HG03460 (cell line): ENCODE measurements around the gene NDUFAF5.
A peak's percentile ranks its signal among the peaks of the same experiment; 100 is the strongest.

ENCODE experiments used
- ATAC-seq: cut with Tn5 transposase; IDR thresholded peaks from one replicate; pipeline ENCODE4 v1.9.1; 2021; ENCODE audit not compliant: unreplicated experiment

NDUFAF5 gene

GRCh38 chr20:13777171-13777601 lies 7.6 kb upstream of the NDUFAF5 start:
- no peak for ATAC-seq

GRCh38 chr20:13778827-13779226 lies 6.0 kb upstream of the NDUFAF5 start:
- no peak for ATAC-seq

GRCh38 chr20:13783528-13783927 lies 1.3 kb upstream of the NDUFAF5 start:
- no peak for ATAC-seq

- peak; percentile 8 for ATAC-seq
Observed at GRCh38 chr20:13784271-13784892, 446 bp upstream of the NDUFAF5 start.

- ATAC-seq, result no peak
Observed at GRCh38 chr20:13786143-13786828, 1.5 kb downstream of the NDUFAF5 start.

- ATAC-seq, result peak; percentile 30
Observed at GRCh38 chr20:13788167-13788834, 3.5 kb downstream of the NDUFAF5 start.

- no peak for ATAC-seq
Observed at GRCh38 chr20:13790708-13791107, 5.9 kb downstream of the NDUFAF5 start.

- ATAC-seq, result no peak
Observed at GRCh38 chr20:13791540-13792459, 7.0 kb downstream of the NDUFAF5 start.

GRCh38 chr20:13793001-13793400 lies 8.2 kb downstream of the NDUFAF5 start:
- no peak for ATAC-seq

GRCh38 chr20:13794667-13795066 lies 9.8 kb downstream of the NDUFAF5 start:
- no peak for ATAC-seq

- ATAC-seq, result no peak
Observed at GRCh38 chr20:13799040-13799439, 14.2 kb downstream of the NDUFAF5 start.

GRCh38 chr20:13799974-13800373 lies 15.1 kb downstream of the NDUFAF5 start:
- ATAC-seq, result no peak

- no peak for ATAC-seq
Observed at GRCh38 chr20:13800728-13801134, 15.9 kb downstream of the NDUFAF5 start.

- ATAC-seq, result no peak
Observed at GRCh38 chr20:13809373-13809772, 24.5 kb downstream of the NDUFAF5 start.

GRCh38 chr20:13809855-13810254 lies 25.0 kb downstream of the NDUFAF5 start:
- no peak for ATAC-seq

GRCh38 chr20:13810446-13810845 lies 25.6 kb downstream of the NDUFAF5 start:
- ATAC-seq, result no peak

- ATAC-seq, result no peak
Observed at GRCh38 chr20:13813910-13814309, 29.1 kb downstream of the NDUFAF5 start.

GRCh38 chr20:13814672-13815071 lies 29.8 kb downstream of the NDUFAF5 start:
- no peak for ATAC-seq

- ATAC-seq, result no peak
Observed at GRCh38 chr20:13816757-13817156, 31.9 kb downstream of the NDUFAF5 start.

GRCh38 chr20:13817342-13817741 lies 32.5 kb downstream of the NDUFAF5 start:
- no peak for ATAC-seq
